BJ (cell line): ENCODE results near the gene SERP1. TPM values are rescaled to one million over a fixed set of nuclear protein-coding genes. Genes with fewer than 3 reads are reported as not detected.

Experiments used
- CTCF ChIA-PET: fragments of 350-600 bp; formaldehyde crosslinking; extraction: SDS; loops from one replicate; lab custom pipeline; 2021; ENCODE audit warnings: antibody characterized with exemption, inconsistent platforms; lab: Yijun Ruan, JAX
- POLR2A ChIA-PET: fragments of 300-600 bp; sonication (Branson Sonifier 250); formaldehyde crosslinking; extraction: SDS; loops from one replicate; lab custom pipeline; 2021; ENCODE audit warnings: antibody characterized with exemption; lab: Charles Lee
- DNase-seq: peaks from one replicate; pipeline ENCODE4 v3.0.0-alpha.2; 2011; ENCODE audit warnings: low read depth
- H3K27me3 ChIP-seq: 2 replicates; pipeline ENCODE4 v1.6.0; 2011; ENCODE audit warnings: low read length; ENCODE audit not compliant: control insufficient read depth, insufficient read depth
- H3K36me3 ChIP-seq: 2 replicates; pipeline ENCODE4 v1.5.1; 2011; ENCODE audit warnings: low read length; ENCODE audit not compliant: control insufficient read depth, insufficient read depth
- H3K4me3 ChIP-seq: 2 replicates; pipeline ENCODE4 v1.5.1; 2011; ENCODE audit warnings: low read depth, mild to moderate bottlenecking, control low read depth, low read length
- polyA plus RNA-seq: library from polyadenylated mRNA; depleted of rRNA; stranded (reverse); fragments of >200 nt; gene quantifications from 2 replicates; pipeline ENCODE4 v1.2.3, GENCODE V29; 2011; rRNA removed
- TF ChIP-seq, protein P1 (sequence below): IDR thresholded peaks from 2 replicates; pipeline ENCODE4 v1.5.1; 2011; ENCODE audit warnings: low read depth, mild to moderate bottlenecking, control low read depth, inconsistent platforms, low read length, moderate library complexity; ENCODE audit not compliant: insufficient read depth

The SERP1 gene
- polyA plus RNA-seq, 1 experiment: 86.5 TPM

GRCh38 chr3:150495149-150495548 is 51.1 kb downstream of the SERP1 start:
- no peak for DNase-seq
- H3K27me3 ChIP-seq: no peaks in the 10 kb centered on the region
- TF ChIP-seq, protein P1, sequence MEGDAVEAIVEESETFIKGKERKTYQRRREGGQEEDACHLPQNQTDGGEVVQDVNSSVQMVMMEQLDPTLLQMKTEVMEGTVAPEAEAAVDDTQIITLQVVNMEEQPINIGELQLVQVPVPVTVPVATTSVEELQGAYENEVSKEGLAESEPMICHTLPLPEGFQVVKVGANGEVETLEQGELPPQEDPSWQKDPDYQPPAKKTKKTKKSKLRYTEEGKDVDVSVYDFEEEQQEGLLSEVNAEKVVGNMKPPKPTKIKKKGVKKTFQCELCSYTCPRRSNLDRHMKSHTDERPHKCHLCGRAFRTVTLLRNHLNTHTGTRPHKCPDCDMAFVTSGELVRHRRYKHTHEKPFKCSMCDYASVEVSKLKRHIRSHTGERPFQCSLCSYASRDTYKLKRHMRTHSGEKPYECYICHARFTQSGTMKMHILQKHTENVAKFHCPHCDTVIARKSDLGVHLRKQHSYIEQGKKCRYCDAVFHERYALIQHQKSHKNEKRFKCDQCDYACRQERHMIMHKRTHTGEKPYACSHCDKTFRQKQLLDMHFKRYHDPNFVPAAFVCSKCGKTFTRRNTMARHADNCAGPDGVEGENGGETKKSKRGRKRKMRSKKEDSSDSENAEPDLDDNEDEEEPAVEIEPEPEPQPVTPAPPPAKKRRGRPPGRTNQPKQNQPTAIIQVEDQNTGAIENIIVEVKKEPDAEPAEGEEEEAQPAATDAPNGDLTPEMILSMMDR: no peak
- no peak overlapping the region for H3K4me3 ChIP-seq
- POLR2A ChIA-PET: interaction anchor here (0.6 to 1.1 kb wide), 4 partner anchors 16 to 83 kb away, joined by 3 to 6 read pairs (median 4); no protein-coding TSS in a partner anchor
- no peaks in the 10 kb centered on the region for H3K36me3 ChIP-seq
- CTCF ChIA-PET: interaction anchor here (0.7 to 5.3 kb wide), 24 partner anchors 10 to 558 kb away, joined by 3 to 64 read pairs (median 4); partner anchors contain the start of gene TSC22D2

DNA sequence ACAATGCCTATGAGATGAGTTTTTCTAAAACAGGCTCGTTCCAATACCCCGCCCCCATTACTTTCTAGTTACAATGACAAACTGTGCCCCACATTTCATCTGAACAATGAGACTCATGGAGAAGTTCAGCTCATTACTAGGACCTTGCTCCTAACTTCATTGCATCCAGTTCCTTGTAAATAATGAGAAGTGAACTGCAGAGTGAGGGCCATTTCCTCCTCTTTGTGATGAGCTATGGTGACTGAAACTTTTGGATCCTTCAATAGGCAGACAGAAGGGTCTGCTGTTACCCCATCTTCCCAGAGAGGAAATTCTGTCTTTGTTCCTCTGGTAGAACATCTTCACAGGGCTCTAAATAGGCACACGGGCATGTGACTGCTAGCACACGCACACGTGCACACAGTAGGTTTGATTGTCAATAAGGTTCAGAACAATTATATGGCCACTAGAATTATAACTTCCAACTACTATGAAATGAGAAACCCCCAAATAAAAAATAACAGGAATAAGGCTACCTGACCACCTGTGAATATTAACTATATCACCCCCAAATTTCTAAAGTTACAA is 51.8 kb downstream of the SERP1 start:
- Histone ChIP-seq H3K27me3 (no peaks in the 10 kb centered on the region), H3K4me3 (no peak overlapping the region), H3K36me3 (no peaks in the 10 kb centered on the region)
- CTCF ChIA-PET: interaction anchor here (1.0 to 5.3 kb wide), 13 partner anchors 10 to 275 kb away, joined by 3 to 64 read pairs (median 7); partner anchors contain the start of gene TSC22D2
- POLR2A ChIA-PET: interaction anchor here (0.7 kb wide), 1 partner anchor 83 kb away, joined by 4 read pairs; no protein-coding TSS in a partner anchor
- no peak for DNase-seq
- TF ChIP-seq, protein P1: no peak

Other genes starting within 250 kb of the SERP1 start
- gene TSC22D2, start 138.2 kb downstream of the SERP1 start, polyA plus RNA-seq: 8.4 and 13.9 TPM in 2 replicates
- 53.1 and 90.6 TPM in 2 replicates for gene EIF2A, start 291 bp upstream of the SERP1 start, polyA plus RNA-seq
- 321 and 541 TPM in 2 replicates for gene SELENOT, start 56.8 kb upstream of the SERP1 start, polyA plus RNA-seq
- not detected in 2 replicates for gene ERICH6, start 157.4 kb upstream of the SERP1 start, polyA plus RNA-seq
- 34.2 and 39.3 TPM in 2 replicates for gene SIAH2, start 216.7 kb upstream of the SERP1 start, polyA plus RNA-seq